Gastroesophageal sphincter (tissue), 3 donors: Measurements from ENCODE around the gene ZNF784.

Experiments used
- CTCF ChIP-seq, 4 experiments: fragments of 200-600 bp in 2 of 4; fragments of 450-650 bp in 2 of 4; sonication (generic) in 1 of 4; IDR thresholded peaks; one replicate each; pipeline ENCODE4 v1.5.1; 2017 to 2019; ENCODE audit warnings: antibody characterized with exemption in 4 of 4, mild to moderate bottlenecking in 2 of 4, moderate library complexity in 2 of 4
- POLR2A ChIP-seq, 2 donors: fragments of 450-650 bp; IDR thresholded peaks; one replicate each; pipeline ENCODE4 v1.6.1; 2017; ENCODE audit warnings: antibody characterized with exemption in 2 of 2, mild to moderate bottlenecking in 2 of 2, moderate library complexity in 1 of 2
- POLR2AphosphoS5 ChIP-seq: sonication (generic); formaldehyde crosslinking; IDR thresholded peaks from one replicate; pipeline ENCODE4 v1.6.1; 2017; ENCODE audit warnings: antibody characterized with exemption

GRCh38 chr19:55638864-55639359 lies 14.5 kb upstream of the ZNF784 start:
- TF ChIP-seq CTCF (IDR thresholded peaks at IDR 0.05) (peak in 3 of 4 experiments; percentile 15 to 41 (median 19)), POLR2AphosphoS5 (no peak), POLR2A (IDR thresholded peaks at IDR 0.05) (no peak)
